ENCODE measurements around the gene EPHA5.

DNA sequence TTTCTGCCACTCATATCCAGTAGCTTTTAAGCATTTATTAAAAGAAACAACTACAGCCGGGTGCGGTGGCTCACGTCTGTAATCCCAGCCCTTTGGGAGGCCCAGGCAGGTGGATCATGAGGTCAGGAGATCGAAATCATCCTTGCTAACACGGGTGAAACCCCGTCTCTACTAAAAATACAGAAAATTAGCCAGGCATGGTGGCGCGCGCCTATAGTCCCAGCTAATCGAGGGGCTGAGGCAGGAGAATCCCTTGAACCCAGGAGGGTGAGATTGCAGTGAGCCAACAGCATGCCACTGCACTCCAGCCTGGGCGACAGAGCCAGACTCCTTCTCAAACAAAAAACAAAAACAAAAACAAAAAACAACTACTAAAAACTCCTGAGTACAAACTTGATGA lies 119.8 kb downstream of the EPHA5 start:
- TF ChIP-seq POLR2A (IDR thresholded peaks at IDR 0.05) (no peak), POLR2AphosphoS5 (IDR thresholded peaks at IDR 0.05; ENCODE audit: insufficient read depth in 1 of 2, low read depth in 1 of 2) (no peak)
- TF ChIP-seq, protein P1, sequence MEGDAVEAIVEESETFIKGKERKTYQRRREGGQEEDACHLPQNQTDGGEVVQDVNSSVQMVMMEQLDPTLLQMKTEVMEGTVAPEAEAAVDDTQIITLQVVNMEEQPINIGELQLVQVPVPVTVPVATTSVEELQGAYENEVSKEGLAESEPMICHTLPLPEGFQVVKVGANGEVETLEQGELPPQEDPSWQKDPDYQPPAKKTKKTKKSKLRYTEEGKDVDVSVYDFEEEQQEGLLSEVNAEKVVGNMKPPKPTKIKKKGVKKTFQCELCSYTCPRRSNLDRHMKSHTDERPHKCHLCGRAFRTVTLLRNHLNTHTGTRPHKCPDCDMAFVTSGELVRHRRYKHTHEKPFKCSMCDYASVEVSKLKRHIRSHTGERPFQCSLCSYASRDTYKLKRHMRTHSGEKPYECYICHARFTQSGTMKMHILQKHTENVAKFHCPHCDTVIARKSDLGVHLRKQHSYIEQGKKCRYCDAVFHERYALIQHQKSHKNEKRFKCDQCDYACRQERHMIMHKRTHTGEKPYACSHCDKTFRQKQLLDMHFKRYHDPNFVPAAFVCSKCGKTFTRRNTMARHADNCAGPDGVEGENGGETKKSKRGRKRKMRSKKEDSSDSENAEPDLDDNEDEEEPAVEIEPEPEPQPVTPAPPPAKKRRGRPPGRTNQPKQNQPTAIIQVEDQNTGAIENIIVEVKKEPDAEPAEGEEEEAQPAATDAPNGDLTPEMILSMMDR (IDR thresholded peaks at IDR 0.05) = no peak

Measured in vagina (tissue), 2 donors.